Sciatic nerve (tissue), 2 donors: Measurements from ENCODE around the gene STK35. TPM values are rescaled to one million over a fixed set of nuclear protein-coding genes. Genes with fewer than 3 reads are reported as not detected.
A peak's percentile ranks its signal among the peaks of the same experiment; 100 is the strongest.
"Not testable (repeated sequence)": the region's sequence is repeated elsewhere in the genome, so short reads cannot be mapped to it uniquely, and the experiment has no call there.

Experiments used
- ATAC-seq: fragments of 200-7000 bp; cut with Tn5 transposase; one replicate; pipeline ENCODE4 v1.9.1; 2020; ENCODE audit warnings: mild to moderate bottlenecking, moderate library complexity
- DNase-seq: peaks from one replicate; pipeline ENCODE4 v3.0.0-alpha.2; 2020; ENCODE audit warnings: low spot score
- intact Hi-C: fragments of 100-400 bp; cut with DNase I; formaldehyde crosslinking; loops from one replicate; pipeline ENCODE4 v1.14.2; 2022
- total RNA-seq: library from RNA; stranded (reverse); fragmentation: NEBNext Ultra II Directional; extraction: Animal tissue kit (Norgen Biotek cat#: 25700); gene quantifications from one replicate; pipeline ENCODE4 v1.2.1, GENCODE V29; 2021
- donor health status: DM: no; HTN: no; CAD: no.
- donor health status: DM: no; HTN: no; CAD: no.

The STK35 gene
- total RNA-seq, 1 donor from 2014 or later = 10.2 TPM

DNA sequence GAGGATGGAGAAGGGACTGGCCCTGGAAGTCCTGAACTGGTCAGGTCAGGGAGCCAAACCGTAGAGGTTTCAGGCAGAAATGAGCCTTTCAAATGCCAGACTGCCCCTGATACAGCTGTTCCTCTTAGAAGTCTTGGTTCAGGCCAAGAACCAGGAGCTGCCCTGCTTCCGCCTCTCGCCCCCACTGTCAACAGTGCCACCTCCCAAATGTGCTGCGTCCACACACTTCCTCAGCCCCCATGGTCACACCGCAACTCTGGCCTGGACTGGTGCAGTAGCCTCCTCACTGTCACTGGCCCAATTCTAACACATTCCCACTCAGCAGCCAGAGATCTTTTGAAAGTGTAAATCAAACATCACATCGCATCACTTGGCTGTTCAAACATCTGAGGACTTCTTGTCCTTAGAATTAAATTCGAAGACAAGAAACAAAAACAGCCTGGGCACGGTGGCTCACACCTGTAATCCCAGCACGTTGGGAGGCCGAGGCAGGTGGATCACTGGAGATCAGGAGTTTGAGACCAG lies 69.7 kb downstream of the STK35 start:
- DNase-seq (no peak), ATAC-seq (no peak)
- intact Hi-C loops = loop anchor here (10.0 kb wide), 2 partner anchors 207 to 407 kb away; no protein-coding TSS in a partner anchor

DNA sequence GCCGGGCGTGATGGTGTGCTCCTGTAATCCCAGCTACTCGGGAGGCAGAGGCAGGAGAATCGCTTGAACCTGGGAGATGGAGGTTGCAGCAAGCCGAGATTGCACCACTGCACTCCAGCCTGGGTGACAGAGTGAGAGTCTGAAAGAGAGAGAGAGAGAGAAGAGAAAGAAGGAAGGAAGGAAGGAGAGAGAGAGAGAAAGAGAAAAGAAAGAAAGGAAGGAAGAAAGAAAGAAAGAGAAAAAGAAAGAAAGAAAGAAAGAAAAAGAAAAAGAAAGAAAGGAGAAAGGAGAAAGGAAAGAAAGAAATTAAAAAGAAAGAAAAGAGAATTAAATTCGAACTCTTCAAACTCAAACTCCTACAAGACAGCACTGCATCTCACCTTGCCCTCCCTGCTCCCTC lies 70.2 kb downstream of the STK35 start:
- ATAC-seq, DNase-seq: not testable (repeated sequence)
- intact Hi-C loops = loop anchor here (10.0 kb wide), 2 partner anchors 207 to 407 kb away; no protein-coding TSS in a partner anchor

DNA sequence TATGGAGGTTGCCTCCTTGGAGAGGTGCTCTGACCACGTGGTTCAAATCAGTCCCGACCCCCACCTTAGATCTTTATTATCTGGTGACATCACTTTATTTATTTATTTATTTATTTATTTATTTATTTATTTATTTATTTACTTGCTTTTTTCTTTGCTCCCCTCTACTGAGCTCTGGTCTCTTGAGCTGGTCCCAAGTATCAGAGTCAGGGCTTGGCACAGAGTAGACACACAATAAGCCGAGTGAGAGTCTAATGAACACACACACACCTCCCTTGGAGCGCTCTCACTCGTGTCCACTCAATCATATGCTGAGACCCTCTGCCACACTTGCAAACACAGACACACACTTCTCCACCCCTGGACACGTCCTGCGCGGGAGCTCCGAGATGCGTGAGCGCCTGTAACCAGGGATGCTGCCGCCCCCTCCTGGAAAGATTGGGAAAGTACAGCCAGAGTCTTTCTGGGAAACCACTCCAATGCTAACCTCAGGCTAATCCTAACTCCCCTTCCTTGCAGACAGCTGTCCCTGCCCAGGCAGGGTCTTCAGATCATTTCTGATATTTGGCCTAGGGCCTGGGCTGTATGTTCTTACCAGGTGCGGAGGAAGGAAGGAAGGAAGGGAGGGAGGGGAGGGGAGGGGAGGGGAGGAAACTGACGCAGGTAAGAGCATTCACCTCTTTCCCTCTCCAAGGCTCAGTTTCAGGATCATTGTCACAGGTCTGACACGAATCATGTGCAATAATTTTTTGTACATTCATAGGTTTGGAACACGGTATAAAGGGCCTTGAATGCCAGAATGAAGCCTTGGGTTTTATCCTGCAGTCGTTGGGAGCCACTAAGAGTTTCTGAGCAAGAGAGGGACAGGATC lies 70.9 kb downstream of the STK35 start:
- ATAC-seq = peak; percentile 88

DNA sequence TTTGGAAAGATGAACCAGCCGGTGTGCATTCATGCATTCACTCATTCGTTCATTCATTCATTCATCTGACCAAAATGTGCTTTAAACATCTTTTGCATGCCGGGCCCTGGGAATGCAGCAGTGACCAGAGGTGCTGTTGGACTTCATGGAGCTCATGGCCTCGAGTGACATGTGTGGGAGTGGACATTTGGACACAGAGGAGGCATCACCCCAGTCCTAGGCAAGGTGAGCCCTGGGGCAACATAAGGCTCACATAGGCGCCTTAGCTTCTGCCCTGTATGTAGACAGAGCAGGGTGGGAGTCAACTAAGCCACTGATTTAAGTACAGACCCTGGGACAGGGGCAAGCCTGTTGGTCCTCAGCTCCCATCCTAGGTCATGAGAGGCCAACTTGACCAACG lies 71.6 kb downstream of the STK35 start:
- DNase-seq = peak; percentile 40
- no peak for ATAC-seq
- intact Hi-C loops = loop anchor here (10.0 kb wide), 2 partner anchors 208 to 408 kb away; no protein-coding TSS in a partner anchor

More for the DNA sequence above, 70.9 kb downstream of the STK35 start:
- peak; percentile 85 for DNase-seq
- intact Hi-C loops = loop anchor here (10.0 kb wide), 2 partner anchors 208 to 408 kb away; no protein-coding TSS in a partner anchor

DNA sequence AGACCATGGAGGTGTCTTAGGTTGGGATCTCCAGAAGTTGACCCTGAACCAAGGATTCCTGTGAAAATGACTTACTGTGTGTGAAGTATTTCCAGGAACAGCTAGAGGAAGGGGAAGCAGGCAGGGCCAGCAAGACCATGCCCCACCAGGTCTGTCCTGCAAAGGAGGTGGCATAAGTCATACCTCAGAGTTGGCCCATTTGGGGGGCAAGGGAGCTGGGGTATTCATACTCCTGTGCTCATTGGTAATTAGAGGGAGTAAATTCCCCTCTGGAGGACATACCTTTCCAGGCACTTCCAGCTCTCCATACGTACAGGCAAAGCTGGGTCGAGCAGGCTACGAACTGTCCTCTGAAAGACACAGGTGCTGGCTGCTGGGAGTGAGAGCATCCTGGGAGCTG lies 72.4 kb downstream of the STK35 start:
- ATAC-seq = no peak
- intact Hi-C loops = loop anchor here (10.0 kb wide), 2 partner anchors 209 to 409 kb away; no protein-coding TSS in a partner anchor
- DNase-seq = peak; percentile 22

DNA sequence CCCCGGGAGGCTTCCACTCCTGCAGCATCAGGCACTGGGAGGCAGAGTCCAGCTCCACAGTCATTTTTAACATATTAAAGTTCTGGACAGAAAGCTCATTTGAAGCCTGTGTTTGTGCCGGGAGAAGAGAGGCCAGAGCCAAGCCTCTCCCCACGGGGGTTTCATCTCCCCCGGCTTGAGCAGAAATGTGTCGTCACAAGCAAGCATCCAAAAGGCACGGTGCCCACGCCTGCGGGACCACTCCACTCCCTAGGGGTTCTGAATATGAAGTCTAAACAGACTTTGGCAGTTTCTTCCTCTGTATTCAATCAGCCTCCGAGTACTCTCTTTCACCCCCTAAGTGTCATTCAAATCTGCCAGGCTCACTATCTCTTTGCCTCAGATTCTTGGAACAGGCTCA lies 75.3 kb downstream of the STK35 start:
- DNase-seq (no peak), ATAC-seq (no peak)
- intact Hi-C loops = loop anchor here (10.0 kb wide), 2 partner anchors 212 to 412 kb away; no protein-coding TSS in a partner anchor

DNA sequence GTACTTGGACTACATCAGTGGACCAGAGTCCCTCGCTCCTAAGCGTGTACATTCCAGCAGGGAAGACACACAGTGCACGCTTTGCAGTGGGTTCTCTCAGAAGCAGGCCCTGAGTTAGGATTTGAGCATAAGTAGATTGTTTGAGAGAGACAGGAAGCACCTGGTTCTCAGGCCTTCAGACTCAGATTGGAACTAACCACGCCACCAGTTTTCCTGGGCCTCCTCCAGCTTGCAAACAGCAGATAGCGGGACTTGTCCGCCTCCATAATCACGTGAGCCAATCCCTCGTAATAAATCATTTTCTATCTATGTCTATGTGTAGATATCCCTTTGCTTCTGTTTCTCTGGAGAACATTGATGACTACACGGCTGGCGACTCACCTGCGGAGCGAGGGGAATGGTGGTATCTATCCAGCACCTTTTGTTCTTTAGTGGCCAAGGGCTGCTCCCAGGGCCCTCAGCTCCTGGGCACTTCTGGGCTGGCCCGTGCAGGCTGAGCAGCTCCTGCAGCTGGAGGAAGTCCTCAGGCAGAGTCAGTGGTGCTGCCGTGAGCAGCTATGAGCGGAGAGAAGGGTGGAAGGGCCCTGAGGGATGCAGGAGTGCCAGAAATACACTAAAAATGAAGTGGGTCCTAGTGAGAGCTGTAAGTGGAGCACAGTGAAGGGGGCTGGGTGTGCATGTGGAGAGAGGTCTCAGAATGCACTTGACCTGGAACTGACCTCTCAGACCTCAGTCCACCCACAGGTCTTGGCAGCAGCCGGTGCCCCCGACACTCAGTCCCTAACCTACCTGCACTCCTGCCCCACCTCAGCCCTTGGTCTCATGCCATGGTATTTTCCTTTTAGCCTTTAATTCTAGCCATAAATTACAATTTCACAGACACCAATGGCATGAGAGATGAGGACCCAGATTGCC lies 76.9 kb downstream of the STK35 start:
- DNase-seq (no peak), ATAC-seq (no peak)
- intact Hi-C loops = loop anchor here (10.0 kb wide), 2 partner anchors 214 to 414 kb away; no protein-coding TSS in a partner anchor

DNA sequence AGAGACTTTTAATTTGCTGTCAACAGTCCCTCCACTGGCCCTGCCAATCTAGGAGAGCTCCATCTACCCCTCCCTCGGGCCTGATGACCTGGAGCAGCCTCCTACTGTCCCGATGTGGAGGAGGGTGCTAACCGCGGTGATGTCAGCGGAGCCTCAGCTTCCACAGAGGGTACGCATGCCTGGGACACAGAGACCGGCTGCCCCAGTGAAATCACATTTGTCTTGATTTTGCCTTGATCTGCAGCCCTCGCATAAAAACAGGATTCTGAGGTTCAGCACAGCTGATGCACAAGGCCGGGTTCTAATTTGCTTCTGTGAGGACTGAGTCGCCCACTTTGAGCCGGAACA lies 77.6 kb downstream of the STK35 start:
- intact Hi-C loops = loop anchor here (10.0 kb wide), 2 partner anchors 214 to 414 kb away; no protein-coding TSS in a partner anchor
- ATAC-seq (no peak), DNase-seq (no peak)

DNA sequence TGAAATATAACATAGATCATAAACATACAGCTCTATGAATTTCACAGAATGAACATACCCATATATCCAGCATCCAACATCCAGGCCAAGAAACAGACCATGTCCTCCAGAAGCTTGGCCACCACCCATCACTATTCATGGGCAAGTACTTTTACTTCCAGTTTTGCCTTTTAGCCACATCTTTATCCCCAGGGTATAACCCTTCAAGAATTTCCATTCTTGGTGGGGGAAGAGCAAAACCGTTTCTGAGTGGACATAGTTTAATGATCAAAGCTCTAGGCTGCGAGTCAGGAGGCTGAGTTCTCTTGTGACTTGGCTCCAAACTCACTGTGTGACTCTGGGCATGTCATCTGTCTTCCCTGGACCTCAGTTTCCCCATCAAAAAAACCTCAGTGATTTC lies 78.3 kb downstream of the STK35 start:
- intact Hi-C loops = loop anchor here (10.0 kb wide), 2 partner anchors 215 to 415 kb away; no protein-coding TSS in a partner anchor
- ATAC-seq (no peak), DNase-seq (no peak)

DNA sequence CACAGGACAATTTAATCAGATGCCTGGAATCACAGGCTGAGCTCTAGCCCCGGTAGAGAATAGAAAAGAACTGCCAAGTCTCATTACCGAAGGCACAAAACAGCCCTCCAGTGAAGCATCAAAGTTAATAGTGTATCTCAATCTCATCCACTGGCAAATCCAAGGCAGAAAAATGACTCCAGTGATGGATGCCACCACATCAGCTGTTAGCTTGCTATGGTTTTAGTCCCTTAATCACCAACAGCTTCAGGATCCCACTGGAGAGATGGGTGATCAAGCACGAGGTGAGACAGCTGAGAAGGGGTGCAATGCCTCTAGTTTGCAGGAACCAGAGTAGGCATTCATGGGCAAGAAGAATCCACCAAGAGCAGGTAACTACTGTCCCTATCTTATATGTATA lies 81.8 kb downstream of the STK35 start:
- DNase-seq = no peak
- ATAC-seq = no peak
- intact Hi-C loops = no loop called here

DNA sequence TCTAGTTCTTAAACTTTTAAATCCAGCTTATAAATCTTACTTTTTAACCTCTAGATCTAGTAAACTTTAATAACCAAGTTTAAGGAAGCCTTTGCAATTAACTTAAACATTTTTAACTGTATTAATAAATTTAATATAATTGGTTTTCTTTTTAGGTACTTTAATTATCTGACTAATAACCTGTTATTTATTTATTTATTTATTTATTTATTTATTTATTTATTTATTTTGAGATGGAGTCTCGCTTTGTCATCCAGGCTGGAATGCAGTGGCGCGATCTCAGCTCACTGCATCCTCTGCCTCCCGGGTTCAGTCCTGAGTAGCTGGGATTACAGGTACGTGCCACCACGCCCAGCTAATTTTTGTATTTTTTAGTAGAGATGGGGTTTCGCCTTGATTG lies 83.3 kb downstream of the STK35 start:
- DNase-seq, intact Hi-C loops, ATAC-seq: not testable (repeated sequence)

DNA sequence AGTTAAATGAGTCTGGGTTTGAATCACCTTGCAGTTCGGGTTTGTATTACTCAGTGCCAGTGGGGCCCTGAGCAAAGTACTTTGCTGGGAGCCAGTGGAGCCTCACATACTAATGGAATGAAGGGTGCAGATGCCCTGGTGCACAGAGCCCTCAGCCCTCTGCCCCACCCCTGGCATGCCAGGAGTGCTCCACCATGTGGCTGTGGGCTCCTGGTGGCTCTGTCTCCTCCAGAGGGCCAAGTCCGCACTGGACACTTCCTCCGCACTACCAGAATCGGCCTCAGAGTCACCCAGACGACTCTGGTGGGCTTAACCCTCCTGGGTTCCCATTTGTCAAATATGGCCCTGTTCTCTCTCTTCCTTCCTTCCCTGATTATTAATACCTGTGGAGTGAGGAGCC lies 94.0 kb downstream of the STK35 start:
- intact Hi-C loops = no loop called here
- ATAC-seq (no peak), DNase-seq (no peak)

DNA sequence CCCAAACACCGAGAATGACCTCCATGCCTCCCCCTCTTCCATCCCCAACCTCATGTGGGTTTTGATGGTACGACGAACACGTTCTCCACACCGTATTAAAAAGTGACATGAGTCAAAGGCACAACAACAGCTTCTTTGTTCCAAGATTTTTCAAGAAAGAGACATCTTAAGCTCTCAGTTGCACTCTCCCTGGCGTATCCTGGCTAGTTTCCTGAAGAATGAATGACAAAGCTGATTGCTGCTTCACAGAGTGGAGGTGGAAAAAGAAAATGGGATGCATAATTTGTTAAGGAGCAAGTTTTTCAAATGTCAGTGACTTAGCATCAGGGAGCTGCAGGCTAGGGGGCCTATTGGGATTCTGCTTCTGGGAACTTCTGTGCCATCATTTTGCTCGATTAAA lies 95.5 kb downstream of the STK35 start:
- no peak for DNase-seq
- intact Hi-C loops = no loop called here

More for the DNA sequence above, 95.5 kb downstream of the STK35 start:
- no peak for ATAC-seq

Other genes with a start within 250 kb of the STK35 start
- 55.5 TPM for gene SIRPA, start 206.4 kb upstream of the STK35 start, total RNA-seq
- not detected for gene PDYN, start 107.8 kb upstream of the STK35 start, total RNA-seq
- not detected for gene TGM3, start 194.2 kb downstream of the STK35 start, total RNA-seq